Muscle of leg (tissue), 11 donors: ENCODE results near the gene SLC35B2. TPM values are rescaled to one million over a fixed set of nuclear protein-coding genes. Genes with fewer than 3 reads are reported as not detected.

Source experiments
- DNase-seq: peaks from one replicate; pipeline ENCODE4 v3.0.0; 2013
- H3K27ac ChIP-seq: one replicate; pipeline ENCODE4 v1.5.1; 2013; ENCODE audit warnings: mild to moderate bottlenecking, low read length, control low read depth
- H3K27me3 ChIP-seq: one replicate; pipeline ENCODE4 v1.6.1; 2013; ENCODE audit warnings: low read length; ENCODE audit not compliant: control insufficient read depth, insufficient read depth
- H3K36me3 ChIP-seq: one replicate; pipeline ENCODE4 v1.6.1; 2013; ENCODE audit warnings: low read length; ENCODE audit not compliant: control insufficient read depth, insufficient read depth
- H3K4me1 ChIP-seq: one replicate; pipeline ENCODE4 v1.6.1; 2013; ENCODE audit warnings: low read length; ENCODE audit not compliant: control insufficient read depth, insufficient read depth
- H3K4me3 ChIP-seq: one replicate; pipeline ENCODE4 v1.5.1; 2013; ENCODE audit warnings: low read length, control low read depth
- H3K9me3 ChIP-seq: replicated peaks from 2 replicates; pipeline ENCODE4 v1.6.1; 2013; ENCODE audit warnings: low read depth, low read length; ENCODE audit not compliant: control insufficient read depth
- WGBS: methylation state at CpG from one replicate; pipeline ENCODE4 v1.1.5; 2013; ENCODE audit warnings: missing lambda C conversion rate; ENCODE audit not compliant: insufficient coverage; 5-methylcytosine and 5-hydroxymethylcytosine counted together
- polyA plus RNA-seq, 8 donors: library from polyadenylated mRNA; unstranded; fragments of 120-200 nt; gene quantifications; one replicate each; pipeline versions ENCODE4 v1.2.1 to v1.2.3, GENCODE V29; 2013; ENCODE audit warnings: inconsistent platforms in 1 of 8, low replicate concordance in 1 of 8; ENCODE audit not compliant: insufficient read length in 8 of 8, insufficient read depth in 1 of 8
- total RNA-seq: library from RNA; stranded (reverse); fragments of 120-200 nt; gene quantifications from one replicate; pipeline ENCODE4 v1.2.4, GENCODE V29; 2013

SLC35B2 gene
- total and polyA plus RNA-seq, 9 donors: 27.6 to 42.4 (median 34.8) TPM

DNA sequence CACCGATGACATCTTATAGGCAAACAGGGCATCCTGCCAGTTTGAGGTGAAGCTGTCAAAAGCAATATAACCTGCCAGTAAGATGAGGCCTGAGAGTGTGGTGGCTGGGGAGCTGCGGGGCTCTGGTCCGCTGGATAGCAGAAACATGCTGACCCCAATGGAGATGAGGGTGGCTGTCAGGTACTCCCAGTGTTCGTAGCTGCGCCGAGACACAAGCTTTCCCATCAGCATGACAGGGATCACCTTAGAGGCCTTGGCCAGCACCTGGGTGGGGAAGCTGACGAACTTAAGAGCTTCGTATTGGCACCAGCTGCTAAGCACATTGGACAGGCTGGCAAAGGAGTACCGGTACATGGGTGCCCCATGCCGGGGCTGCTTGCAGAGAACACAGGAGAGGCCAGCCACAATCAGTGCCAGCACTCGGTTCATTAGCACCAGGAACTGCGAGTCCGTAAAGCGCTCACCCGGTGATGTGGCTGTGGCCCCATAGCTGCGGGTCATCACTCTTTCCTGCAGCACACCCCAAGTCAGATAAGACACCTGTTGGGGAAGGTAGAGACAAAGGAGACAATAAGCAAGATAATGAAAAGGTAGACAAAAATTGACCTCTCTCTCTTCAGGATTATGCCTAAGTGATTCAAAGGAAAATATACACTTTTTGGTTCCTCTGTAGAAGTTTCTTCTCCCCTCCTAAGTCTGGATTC is 2.1 kb downstream of the SLC35B2 start:
- Histone ChIP-seq H3K9me3 (no peaks in the 10 kb centered on the region), H3K27ac (no peak overlapping the region), H3K36me3 (peaks cover 65% of the 10 kb centered on the region), H3K4me3 (no peak overlapping the region), H3K27me3 (no peaks in the 10 kb centered on the region), H3K4me1 (peaks cover 22% of the 10 kb centered on the region)
- WGBS: 61% methylated on average over 7 of the region's 16 CpGs
- no peak for DNase-seq

DNA sequence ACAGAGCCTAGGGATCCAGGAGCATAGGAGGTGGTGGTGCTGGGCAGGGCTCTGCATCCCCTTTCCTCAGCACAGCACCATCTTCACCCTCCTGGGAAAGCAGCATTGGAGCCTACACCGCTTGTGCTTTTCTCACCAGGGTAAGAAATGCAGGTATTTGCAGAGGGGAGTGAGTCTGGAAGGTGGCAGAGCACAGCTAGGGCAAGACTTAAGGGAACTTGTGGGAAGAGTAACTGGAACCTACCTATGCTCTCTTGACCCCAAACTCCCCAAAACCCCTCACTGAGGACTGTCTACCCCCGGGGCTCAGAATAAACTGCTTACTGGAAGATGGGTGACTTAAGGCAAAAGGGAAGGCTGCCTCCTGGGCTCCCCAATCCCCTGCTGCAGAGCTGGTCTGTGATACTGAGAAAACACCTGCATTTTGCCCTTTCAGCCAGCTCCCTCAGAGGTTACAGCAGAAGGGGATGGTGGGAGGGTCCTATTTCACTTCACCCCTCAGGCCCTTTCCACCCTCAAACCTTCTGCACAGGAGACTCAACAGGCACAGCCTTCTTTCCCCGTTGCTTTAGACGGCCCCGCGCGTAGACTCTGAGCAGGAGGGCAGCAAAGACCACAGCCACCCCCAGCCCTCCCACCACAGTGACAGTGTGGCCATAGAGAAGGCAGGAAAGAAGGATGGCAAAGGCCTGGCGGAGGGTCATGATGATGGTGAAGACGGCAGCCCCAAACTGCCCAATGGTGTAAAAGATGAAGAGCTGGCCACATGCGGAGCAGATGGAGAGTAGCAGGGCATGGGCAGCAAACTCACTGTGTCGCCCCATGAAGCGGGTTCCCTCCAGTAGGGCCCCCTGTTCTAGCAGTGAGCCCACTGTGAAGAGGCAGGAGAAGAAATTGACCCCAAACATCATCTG is 2.9 kb downstream of the SLC35B2 start:
- Histone ChIP-seq H3K36me3 (peaks cover 67% of the 10 kb centered on the region), H3K27me3 (no peaks in the 10 kb centered on the region), H3K4me3 (no peak overlapping the region), H3K4me1 (peaks cover 22% of the 10 kb centered on the region), H3K9me3 (no peaks in the 10 kb centered on the region), H3K27ac (no peak overlapping the region)
- WGBS: 73% methylated on average over 2 of the region's 12 CpGs
- DNase-seq: no peak

DNA sequence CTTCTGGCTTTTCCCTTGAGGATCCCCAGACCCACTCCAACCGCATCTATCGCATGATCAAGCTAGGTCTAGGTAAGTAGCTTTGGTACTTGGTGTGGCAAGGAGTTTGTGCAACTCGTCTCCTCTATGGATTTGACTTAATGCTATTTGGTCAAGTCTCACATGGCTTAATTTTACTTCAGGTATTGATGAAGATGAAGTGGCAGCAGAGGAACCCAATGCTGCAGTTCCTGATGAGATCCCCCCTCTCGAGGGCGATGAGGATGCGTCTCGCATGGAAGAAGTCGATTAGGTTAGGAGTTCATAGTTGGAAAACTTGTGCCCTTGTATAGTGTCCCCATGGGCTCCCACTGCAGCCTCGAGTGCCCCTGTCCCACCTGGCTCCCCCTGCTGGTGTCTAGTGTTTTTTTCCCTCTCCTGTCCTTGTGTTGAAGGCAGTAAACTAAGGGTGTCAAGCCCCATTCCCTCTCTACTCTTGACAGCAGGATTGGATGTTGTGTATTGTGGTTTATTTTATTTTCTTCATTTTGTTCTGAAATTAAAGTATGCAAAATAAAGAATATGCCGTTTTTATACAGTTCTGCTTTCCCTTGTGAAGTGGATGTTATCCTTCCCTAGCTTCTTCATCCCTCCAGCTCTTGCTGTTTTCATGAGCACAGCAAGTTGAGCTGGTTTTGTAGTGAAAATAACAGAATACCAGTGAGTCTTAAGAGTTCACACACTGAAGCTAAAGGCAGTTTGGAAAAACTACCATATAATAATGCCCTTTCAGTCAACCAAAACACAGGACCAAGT is 3.8 kb downstream of the SLC35B2 start:
- Histone ChIP-seq H3K27ac (no peak overlapping the region), H3K9me3 (no peaks in the 10 kb centered on the region), H3K27me3 (no peaks in the 10 kb centered on the region), H3K36me3 (peaks cover 68% of the 10 kb centered on the region), H3K4me3 (no peak overlapping the region), H3K4me1 (peaks cover 28% of the 10 kb centered on the region)
- 100% methylated on average over 1 of the region's 10 CpGs for WGBS
- no peak for DNase-seq

DNA sequence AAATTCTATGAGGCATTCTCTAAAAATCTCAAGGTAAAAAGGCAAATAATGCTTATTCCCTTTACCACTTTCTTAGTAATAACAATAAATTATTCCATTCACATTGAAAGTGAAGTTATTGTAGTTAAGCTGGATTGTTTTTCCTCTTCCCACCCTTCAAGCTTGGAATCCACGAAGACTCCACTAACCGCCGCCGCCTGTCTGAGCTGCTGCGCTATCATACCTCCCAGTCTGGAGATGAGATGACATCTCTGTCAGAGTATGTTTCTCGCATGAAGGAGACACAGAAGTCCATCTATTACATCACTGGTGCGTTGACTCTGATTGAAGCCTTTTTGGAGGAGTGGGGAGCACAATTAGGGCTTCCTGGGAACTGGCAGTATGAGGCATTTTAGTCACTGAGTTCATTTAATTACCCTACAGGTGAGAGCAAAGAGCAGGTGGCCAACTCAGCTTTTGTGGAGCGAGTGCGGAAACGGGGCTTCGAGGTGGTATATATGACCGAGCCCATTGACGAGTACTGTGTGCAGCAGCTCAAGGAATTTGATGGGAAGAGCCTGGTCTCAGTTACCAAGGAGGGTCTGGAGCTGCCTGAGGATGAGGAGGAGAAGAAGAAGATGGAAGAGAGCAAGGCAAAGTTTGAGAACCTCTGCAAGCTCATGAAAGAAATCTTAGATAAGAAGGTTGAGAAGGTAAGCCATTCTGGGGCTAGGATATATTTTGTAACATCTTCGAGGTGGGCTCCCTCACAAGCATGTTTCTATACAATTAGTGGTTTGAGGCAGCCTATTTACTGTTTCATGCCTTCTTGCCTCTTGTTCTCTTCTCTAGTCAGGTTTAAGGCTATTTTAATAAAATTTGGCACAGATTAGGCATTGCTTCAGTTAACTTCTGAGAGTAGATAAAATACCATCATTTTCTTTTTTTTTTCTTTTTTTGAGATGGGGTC is 5.5 kb downstream of the SLC35B2 start:
- Histone ChIP-seq H3K9me3 (no peaks in the 10 kb centered on the region), H3K36me3 (peaks cover 70% of the 10 kb centered on the region), H3K27ac (no peak overlapping the region), H3K4me1 (peaks cover 21% of the 10 kb centered on the region), H3K27me3 (no peaks in the 10 kb centered on the region), H3K4me3 (no peak overlapping the region)
- DNase-seq: no peak
- 94% methylated on average over 7 of the region's 14 CpGs for WGBS

DNA sequence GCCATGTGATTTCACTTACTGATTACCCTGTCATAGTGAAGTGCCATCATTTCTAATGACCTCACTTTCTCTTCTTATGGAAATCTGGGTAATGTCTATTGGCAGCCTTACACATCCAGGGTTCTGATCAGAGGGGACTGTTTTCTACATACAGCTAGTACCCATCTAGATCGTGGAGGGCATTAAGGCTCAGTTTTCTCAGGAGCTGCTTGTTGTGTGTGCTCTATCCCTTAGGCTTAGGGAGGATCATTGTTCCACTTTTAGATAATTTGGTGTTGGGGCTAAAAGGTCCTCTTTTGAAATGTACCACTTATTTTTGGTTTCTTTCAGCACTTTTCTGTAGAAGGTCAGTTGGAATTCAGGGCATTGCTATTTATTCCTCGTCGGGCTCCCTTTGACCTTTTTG is 6.6 kb downstream of the SLC35B2 start:
- H3K36me3 ChIP-seq: peaks cover 70% of the 10 kb centered on the region
- WGBS: no CpG with 5 or more reads among the region's 3 CpGs
- H3K4me3 ChIP-seq: no peak overlapping the region
- H3K27ac ChIP-seq: no peak overlapping the region
- no peaks in the 10 kb centered on the region for H3K9me3 ChIP-seq
- H3K4me1 ChIP-seq: peaks cover 15% of the 10 kb centered on the region
- no peaks in the 10 kb centered on the region for H3K27me3 ChIP-seq
- DNase-seq: no peak

DNA sequence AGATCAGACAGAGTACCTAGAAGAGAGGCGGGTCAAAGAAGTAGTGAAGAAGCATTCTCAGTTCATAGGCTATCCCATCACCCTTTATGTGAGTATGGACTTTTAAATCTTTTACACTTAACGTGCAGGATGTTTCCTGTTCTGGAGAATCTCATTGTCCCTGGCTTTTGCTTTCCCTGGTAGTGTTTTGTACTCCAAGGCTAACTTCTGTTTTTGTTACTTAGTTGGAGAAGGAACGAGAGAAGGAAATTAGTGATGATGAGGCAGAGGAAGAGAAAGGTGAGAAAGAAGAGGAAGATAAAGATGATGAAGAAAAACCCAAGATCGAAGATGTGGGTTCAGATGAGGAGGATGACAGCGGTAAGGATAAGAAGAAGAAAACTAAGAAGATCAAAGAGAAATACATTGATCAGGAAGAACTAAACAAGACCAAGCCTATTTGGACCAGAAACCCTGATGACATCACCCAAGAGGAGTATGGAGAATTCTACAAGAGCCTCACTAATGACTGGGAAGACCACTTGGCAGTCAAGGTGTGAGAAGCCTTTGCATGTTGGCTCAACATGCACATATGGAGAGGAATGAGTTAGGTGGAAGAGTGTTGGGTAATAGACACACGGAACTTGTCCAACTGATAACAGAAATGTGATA is 7.1 kb downstream of the SLC35B2 start:
- 50% methylated on average over 1 of the region's 6 CpGs for WGBS
- peaks cover 67% of the 10 kb centered on the region for H3K36me3 ChIP-seq
- peaks cover 18% of the 10 kb centered on the region for H3K4me1 ChIP-seq
- no peaks in the 10 kb centered on the region for H3K9me3 ChIP-seq
- no peak overlapping the region for H3K27ac ChIP-seq
- no peaks in the 10 kb centered on the region for H3K27me3 ChIP-seq
- no peak for DNase-seq
- no peak overlapping the region for H3K4me3 ChIP-seq

DNA sequence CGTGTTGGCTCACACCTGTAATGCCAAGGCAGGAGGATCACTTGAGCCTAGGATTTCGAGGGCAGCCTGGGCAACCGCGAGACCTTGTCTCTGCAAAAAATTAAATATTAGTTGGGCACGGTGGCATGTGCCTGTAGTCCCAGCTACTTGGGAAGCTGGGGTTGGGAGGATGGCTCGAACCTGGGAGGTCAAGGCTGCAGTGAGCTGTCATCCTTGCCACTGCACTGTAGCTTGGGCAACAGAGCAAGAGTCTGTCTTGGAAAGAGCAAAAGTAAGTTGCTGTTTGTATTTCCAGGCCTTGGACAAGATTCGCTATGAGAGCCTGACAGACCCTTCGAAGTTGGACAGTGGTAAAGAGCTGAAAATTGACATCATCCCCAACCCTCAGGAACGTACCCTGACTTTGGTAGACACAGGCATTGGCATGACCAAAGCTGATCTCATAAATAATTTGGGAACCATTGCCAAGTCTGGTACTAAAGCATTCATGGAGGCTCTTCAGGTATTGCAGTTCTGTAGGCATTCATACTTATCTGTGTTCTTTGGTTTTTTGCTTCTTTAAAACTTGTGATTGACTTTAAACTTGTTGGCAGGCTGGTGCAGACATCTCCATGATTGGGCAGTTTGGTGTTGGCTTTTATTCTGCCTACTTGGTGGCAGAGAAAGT is 8.1 kb downstream of the SLC35B2 start:
- 93% methylated on average over 6 of the region's 9 CpGs for WGBS
- Histone ChIP-seq H3K4me1 (peaks cover 14% of the 10 kb centered on the region), H3K27ac (no peak overlapping the region), H3K4me3 (no peak overlapping the region), H3K9me3 (no peaks in the 10 kb centered on the region), H3K36me3 (peaks cover 58% of the 10 kb centered on the region), H3K27me3 (no peaks in the 10 kb centered on the region)
- no peak for DNase-seq

DNA sequence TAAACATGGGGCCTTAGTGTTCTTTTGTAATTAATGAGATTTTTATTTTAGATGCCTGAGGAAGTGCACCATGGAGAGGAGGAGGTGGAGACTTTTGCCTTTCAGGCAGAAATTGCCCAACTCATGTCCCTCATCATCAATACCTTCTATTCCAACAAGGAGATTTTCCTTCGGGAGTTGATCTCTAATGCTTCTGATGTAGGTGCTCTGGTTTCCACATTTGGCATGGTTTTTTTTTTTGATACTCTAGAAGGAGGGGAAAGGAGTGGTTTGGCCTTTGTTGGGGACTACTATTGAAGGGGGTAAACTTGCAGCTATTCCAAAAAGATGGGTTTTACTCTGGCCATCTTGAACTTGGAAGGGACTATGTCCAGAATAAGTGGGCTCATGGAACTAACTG is 8.7 kb downstream of the SLC35B2 start:
- Histone ChIP-seq H3K9me3 (no peaks in the 10 kb centered on the region), H3K27me3 (no peaks in the 10 kb centered on the region), H3K36me3 (peaks cover 51% of the 10 kb centered on the region), H3K27ac (no peak overlapping the region), H3K4me3 (peak overlapping the region; percentile 92), H3K4me1 (peaks cover 14% of the 10 kb centered on the region)
- WGBS: no CpG with 5 or more reads among the region's 1 CpG
- no peak for DNase-seq
